IMR-90 (cell line): ENCODE data around the gene TTLL11. TPM values are rescaled to one million over a fixed set of nuclear protein-coding genes. Genes with fewer than 3 reads are reported as not detected.

Experiments used
- ATAC-seq: fragments of 200-7000 bp; cut with Tn5 transposase; 2 replicates; pipeline ENCODE4 v1.9.1; 2020; ENCODE audit warnings: low read depth, mild to moderate bottlenecking, moderate library complexity
- BruUV-seq: library from RNA; stranded (reverse); fragments of 400-500 nt; replicated peaks from 2 replicates; lab custom pipeline; 2021; lab: Mats Ljungman, UMichigan
- CTCF ChIA-PET: fragments of 300-600 bp; formaldehyde crosslinking; extraction: SDS; loops from one replicate; lab custom pipeline; 2021; ENCODE audit warnings: antibody characterized with exemption; lab: Yijun Ruan, JAX
- POLR2A ChIA-PET: fragments of 300-600 bp; sonication (Branson Sonifier 250); formaldehyde crosslinking; loops from one replicate; lab custom pipeline; 2022; ENCODE audit warnings: antibody characterized with exemption; ENCODE audit not compliant: unreplicated experiment; lab: Charles Lee
- DNase-seq: peaks from one replicate; pipeline ENCODE4 v3.0.0; 2013
- H2AFZ ChIP-seq: replicated peaks from 2 replicates; pipeline ENCODE3; 2013; ENCODE audit warnings: low read length, mild to moderate bottlenecking; ENCODE audit not compliant: poor library complexity
- H2AK5ac ChIP-seq: 2 replicates; pipeline ENCODE4 v1.6.1; 2013; ENCODE audit warnings: low read depth, low read length, inconsistent platforms
- H2AK9ac ChIP-seq: replicated peaks from 2 replicates; pipeline ENCODE3; 2013; ENCODE audit warnings: mild to moderate bottlenecking, low read depth, low read length, moderate library complexity; ENCODE audit not compliant: poor library complexity
- H2BK120ac ChIP-seq: 2 replicates; pipeline ENCODE4 v1.6.1; 2013; ENCODE audit warnings: low read depth, low read length, inconsistent platforms
- H2BK15ac ChIP-seq: 3 replicates; pipeline ENCODE4 v1.6.1; 2013; ENCODE audit warnings: low read depth, low read length, inconsistent platforms
- H2BK20ac ChIP-seq: 2 replicates; pipeline ENCODE4 v1.6.1; 2013; ENCODE audit warnings: low read depth, mild to moderate bottlenecking, inconsistent platforms, low read length, moderate library complexity
- H2BK5ac ChIP-seq: 2 replicates; pipeline ENCODE4 v1.6.1; 2013; ENCODE audit warnings: mild to moderate bottlenecking, low read depth, low read length, inconsistent platforms; ENCODE audit not compliant: poor library complexity, severe bottlenecking
- H3K14ac ChIP-seq: replicated peaks from 2 replicates; pipeline ENCODE4 v1.6.1; 2013; ENCODE audit warnings: low read depth, low read length, inconsistent platforms
- H3K18ac ChIP-seq: 2 replicates; pipeline ENCODE4 v1.6.1; 2013; ENCODE audit warnings: low read depth, low read length, control low read depth
- H3K23ac ChIP-seq: 2 replicates; pipeline ENCODE4 v1.6.1; 2013; ENCODE audit warnings: low read depth, low read length, inconsistent platforms
- H3K27ac ChIP-seq: 2 replicates; pipeline ENCODE4 v1.5.1; 2013; ENCODE audit warnings: mild to moderate bottlenecking, control low read depth, low read length; ENCODE audit not compliant: insufficient read depth
- H3K27me3 ChIP-seq: 2 replicates; pipeline ENCODE4 v1.6.1; 2013; ENCODE audit warnings: low read length; ENCODE audit not compliant: control insufficient read depth, insufficient read depth
- H3K36me3 ChIP-seq: 2 replicates; pipeline ENCODE4 v1.6.1; 2013; ENCODE audit warnings: low read length, mixed read lengths; ENCODE audit not compliant: control insufficient read depth, insufficient read depth
- H3K4ac ChIP-seq: 2 replicates; pipeline ENCODE4 v1.6.1; 2013; ENCODE audit warnings: low read depth, low read length, inconsistent platforms
- H3K4me1 ChIP-seq: 2 replicates; pipeline ENCODE4 v1.6.1; 2013; ENCODE audit warnings: low read length, mixed read lengths; ENCODE audit not compliant: control insufficient read depth, insufficient read depth
- H3K4me2 ChIP-seq: 2 replicates; pipeline ENCODE4 v1.6.1; 2013; ENCODE audit warnings: low read depth, mild to moderate bottlenecking, control low read depth, low read length, moderate library complexity
- H3K4me3 ChIP-seq: 2 replicates; pipeline ENCODE4 v1.5.1; 2013; ENCODE audit warnings: low read depth, mild to moderate bottlenecking, control low read depth, low read length, moderate library complexity; ENCODE audit not compliant: insufficient read depth
- H3K56ac ChIP-seq: 2 replicates; pipeline ENCODE4 v1.6.1; 2013; ENCODE audit warnings: low read length, inconsistent platforms; ENCODE audit not compliant: insufficient read depth; ENCODE audit errors: extremely low read depth
- H3K79me1 ChIP-seq, 2 experiments: 2 replicates each; pipeline ENCODE4 v1.6.1; 2013; ENCODE audit warnings: low read length in 2 of 2, inconsistent platforms in 1 of 2, low read depth in 1 of 2
- H3K9ac ChIP-seq: 2 replicates; pipeline ENCODE4 v1.6.1; 2013; ENCODE audit warnings: low read depth, low read length, control low read depth
- H3K9me1 ChIP-seq: 2 replicates; pipeline ENCODE4 v1.6.1; 2013; ENCODE audit warnings: low read length, inconsistent platforms; ENCODE audit not compliant: insufficient read depth
- H3K9me3 ChIP-seq: 2 replicates; pipeline ENCODE4 v1.6.1; 2013; ENCODE audit warnings: low read length; ENCODE audit not compliant: control insufficient read depth, insufficient read depth
- H4K20me1 ChIP-seq: 2 replicates; pipeline ENCODE4 v1.6.1; 2013; ENCODE audit warnings: low read length, inconsistent platforms; ENCODE audit not compliant: insufficient read depth
- H4K5ac ChIP-seq: 2 replicates; pipeline ENCODE4 v1.6.1; 2013; ENCODE audit warnings: mild to moderate bottlenecking, low read depth, low read length, control low read depth
- H4K8ac ChIP-seq, 2 experiments: 2 replicates each; pipeline ENCODE4 v1.6.1; 2013; ENCODE audit warnings: low read depth in 2 of 2, low read length in 2 of 2, control low read depth in 1 of 2, inconsistent platforms in 1 of 2
- H4K91ac ChIP-seq: 2 replicates; pipeline ENCODE4 v1.6.1; 2013; ENCODE audit warnings: low read depth, low read length, inconsistent platforms; ENCODE audit not compliant: insufficient read depth
- CEBPB ChIP-seq: IDR thresholded peaks from 2 replicates; pipeline ENCODE4 v1.6.1; 2012; ENCODE audit warnings: low read depth, low read length, improper control_type of control experiment
- ELK1 ChIP-seq: fragments of 150-350 bp; IDR thresholded peaks from 2 replicates; pipeline ENCODE4 v1.6.1; 2016; ENCODE audit warnings: low read depth, mild to moderate bottlenecking, low read length, moderate library complexity, borderline replicate concordance
- MAFK ChIP-seq: IDR thresholded peaks from 2 replicates; pipeline ENCODE4 v1.6.1; 2012; ENCODE audit warnings: low read depth, low read length, improper control_type of control experiment
- MAZ ChIP-seq: IDR thresholded peaks from 2 replicates; pipeline ENCODE4 v1.6.1; 2012; ENCODE audit warnings: low read depth, mild to moderate bottlenecking, low read length, improper control_type of control experiment, moderate library complexity, borderline replicate concordance
- POLR2A ChIP-seq: IDR thresholded peaks from 2 replicates; pipeline ENCODE4 v1.6.1; 2012; ENCODE audit warnings: mild to moderate bottlenecking, low read depth, low read length
- RAD21 ChIP-seq: IDR thresholded peaks from 2 replicates; pipeline ENCODE4 v1.6.1; 2012; ENCODE audit warnings: low read length, improper control_type of control experiment
- RCOR1 ChIP-seq: IDR thresholded peaks from 2 replicates; pipeline ENCODE4 v1.6.1; 2012; ENCODE audit warnings: mild to moderate bottlenecking, low read length, improper control_type of control experiment; ENCODE audit not compliant: insufficient replicate concordance
- RFX5 ChIP-seq: IDR thresholded peaks from 2 replicates; pipeline ENCODE4 v1.8.0; 2012; ENCODE audit warnings: low read depth, mild to moderate bottlenecking, low read length, moderate library complexity
- USF2 ChIP-seq: fragments of 150-350 bp; IDR thresholded peaks from 2 replicates; pipeline ENCODE4 v1.6.1; 2017; ENCODE audit warnings: mild to moderate bottlenecking, antibody characterized with exemption, low read length, low read depth
- WGBS, 2 experiments: methylation state at CpG; one replicate each; pipeline versions ENCODE4 v1.1.5 to v1.1.7; 2013; ENCODE audit warnings: missing lambda C conversion rate in 2 of 2; ENCODE audit not compliant: insufficient read length in 1 of 2; ENCODE audit errors: extremely low coverage in 2 of 2; 5-methylcytosine and 5-hydroxymethylcytosine counted together
- dilution Hi-C: fragments of 300-500 bp; cut with HindIII; formaldehyde crosslinking; loops from one replicate; pipeline ENCODE4 v1.14.3; 2018; ENCODE audit warnings: low sequenced_read_pairs; ENCODE audit not compliant: unreplicated experiment
- in situ Hi-C: fragments of 300-500 bp; cut with MboI; formaldehyde crosslinking; loops from 3 replicates; pipeline ENCODE4 v1.14.3; 2019; ENCODE audit warnings: low sequenced_read_pairs, inconsistent platforms, mixed read lengths
- intact Hi-C: fragments of 100-400 bp; cut with micrococcal nuclease; formaldehyde crosslinking; loops from 2 replicates; pipeline ENCODE4 v1.10.0; 2022
- polyA plus RNA-seq, 3 experiments: library from polyadenylated mRNA; depleted of rRNA; stranded (reverse); fragments of >200 nt; gene quantifications; 2 replicates each; pipeline ENCODE4 v1.2.3, GENCODE V29; 2012; ENCODE audit warnings: low replicate concordance in 1 of 3
- total RNA-seq: library from RNA; depleted of rRNA; stranded (reverse); fragments of >200 nt; gene quantifications from 2 replicates; pipeline ENCODE4 v1.2.3, GENCODE V29; 2012

The TTLL11 gene
- total and polyA plus RNA-seq, 2 of the 4 experiments (the other 2 are of a cell fraction): 2.0 to 4.6 TPM

GRCh38 chr9:122080986-122081385, 12.1 kb downstream of the TTLL11 start:
- CTCF ChIA-PET: no interaction called here
- H3K23ac ChIP-seq: peak overlapping the region; percentile 62; the same call in 1 of the 2 replicates
- no peak overlapping the region for H3K9ac ChIP-seq
- no peak overlapping the region; the same call in 1 of the 2 replicates for H3K14ac ChIP-seq
- H4K91ac ChIP-seq: no peak overlapping the region
- ATAC-seq: peak; percentile 96
- dilution Hi-C loops: no loop called here
- H3K4me2 ChIP-seq: peak overlapping the region; percentile 63; the same call in 1 of the 2 replicates
- no peaks in the 10 kb centered on the region for H3K36me3 ChIP-seq
- peak overlapping the region; percentile 28; the same call in 1 of the 3 replicates for H2BK15ac ChIP-seq
- H3K4me1 ChIP-seq: peaks cover 6% of the 10 kb centered on the region
- H3K18ac ChIP-seq: peak overlapping the region; percentile 39; the same call in 1 of the 2 replicates
- H3K56ac ChIP-seq: no peak overlapping the region
- no peaks in the 10 kb centered on the region for H3K27me3 ChIP-seq
- no peak overlapping the region for H2AFZ ChIP-seq
- peak; percentile 84 for DNase-seq
- 0 out of 4 replicates have a peak overlapping the region, but pooled peaks of 1 of the 2 experiments have one; percentile 31 for H4K8ac ChIP-seq
- H2BK120ac ChIP-seq: peak overlapping the region; percentile 57; the same call in 1 of the 2 replicates
- no peak overlapping the region for H3K4me3 ChIP-seq
- peaks cover 3% of the 10 kb centered on the region; the same call in 1 of the 2 replicates for H3K9me3 ChIP-seq
- BruUV-seq: no TSS peak
- H3K27ac ChIP-seq: peak overlapping the region; percentile 74; the same call in 1 of the 2 replicates
- H2AK5ac ChIP-seq: no peak overlapping the region
- TF ChIP-seq ELK1 (no peak), USF2 (no peak), MAZ (no peak), MAFK (no peak), RFX5 (no peak), RAD21 (no peak), CEBPB (no peak), RCOR1 (no peak), POLR2A (no peak)
- in situ Hi-C loops: no loop called here
- H3K9me1 ChIP-seq: peaks cover 5% of the 10 kb centered on the region; the same call in 1 of the 2 replicates
- intact Hi-C loops: loop anchor here (5.0 kb wide), 1 partner anchor 44 kb away; no protein-coding TSS in a partner anchor
- H4K20me1 ChIP-seq: peaks cover 5% of the 10 kb centered on the region; the same call in 1 of the 2 replicates
- H3K79me1 ChIP-seq: peaks cover 17 to 36% of the 10 kb centered on the region in 2 experiments
- H2BK20ac ChIP-seq: peak overlapping the region; percentile 72; the same call in 1 of the 2 replicates
- H4K5ac ChIP-seq: no peak overlapping the region
- no CpG with 5 or more reads among the region's 5 CpGs for WGBS, 2 experiments
- peak overlapping the region; percentile 43; the same call in 1 of the 2 replicates for H3K4ac ChIP-seq
- no peak overlapping the region for H2AK9ac ChIP-seq
- POLR2A ChIA-PET: no interaction called here
- peak overlapping the region; percentile 68 for H2BK5ac ChIP-seq
